NT2/D1 (cell line): Measurements from ENCODE around the gene NKAIN2.

Experiments used
- SUZ12 ChIP-seq: IDR thresholded peaks from 2 replicates; pipeline ENCODE4 v1.6.1; 2011; ENCODE audit not compliant: insufficient read length, insufficient read depth; ENCODE audit errors: extremely low read depth
- ZNF274 ChIP-seq: IDR thresholded peaks from 2 replicates; pipeline ENCODE4 v1.6.1; 2011; ENCODE audit warnings: mild to moderate bottlenecking, low read depth, low read length

GRCh38 chr6:124829822-124830221 is 1026.2 kb downstream of the NKAIN2 start:
- TF ChIP-seq SUZ12 (no peak), ZNF274 (no peak)
